Measurements from ENCODE around the gene UTP15. TPM values are rescaled to one million over a fixed set of nuclear protein-coding genes. Genes with fewer than 3 reads are reported as not detected.

UTP15 gene
- total RNA-seq, 1 donor from 2014 or later: 19.8 TPM

- no peak for DNase-seq (ENCODE audit: low read depth, low spot score)
Measured at GRCh38 chr5:73623901-73624404, 58.4 kb downstream of the UTP15 start.

- DNase-seq (ENCODE audit: low read depth, low spot score): no peak
Measured at GRCh38 chr5:73624888-73625287, 59.3 kb downstream of the UTP15 start.

- no peak for DNase-seq (ENCODE audit: low read depth, low spot score)
Measured at GRCh38 chr5:73625372-73625943, 59.9 kb downstream of the UTP15 start.

- DNase-seq (ENCODE audit: low read depth, low spot score): no peak
Measured at GRCh38 chr5:73625944-73626811, 60.6 kb downstream of the UTP15 start, which contains the start of gene ARHGEF28. TSS of gene ARHGEF28 (plus strand) at chr5:73626196. CDS start at chr5:73684852, 58,656 bp downstream.

- no peak for DNase-seq (ENCODE audit: low read depth, low spot score)
Measured at GRCh38 chr5:73626814-73627313, 61.3 kb downstream of the UTP15 start.

GRCh38 chr5:73629456-73629855 lies 63.9 kb downstream of the UTP15 start:
- DNase-seq (ENCODE audit: low read depth, low spot score): no peak

GRCh38 chr5:73630765-73631164 lies 65.2 kb downstream of the UTP15 start:
- no peak for DNase-seq (ENCODE audit: low read depth, low spot score)

- no peak for DNase-seq (ENCODE audit: low read depth, low spot score)
Measured at GRCh38 chr5:73631500-73631899, 66.0 kb downstream of the UTP15 start.

Other genes with a start within 250 kb of the UTP15 start
- gene FOXD1, start 117.0 kb upstream of the UTP15 start, total RNA-seq: 0.20 and 1.1 TPM in 2 replicates
- gene BTF3, start 67.3 kb upstream of the UTP15 start, total RNA-seq: 329 and 374 TPM in 2 replicates
- gene ANKRA2, start 104 bp upstream of the UTP15 start, total RNA-seq: 11.0 and 14.2 TPM in 2 replicates
- gene ARHGEF28, start 60.5 kb downstream of the UTP15 start, total RNA-seq: 74.8 and 113 TPM in 2 replicates